IMR-90 (cell line): Measurements from ENCODE around the gene PCP4L1. TPM values are rescaled to one million over a fixed set of nuclear protein-coding genes. Genes with fewer than 3 reads are reported as not detected.

Source experiments
- ATAC-seq: fragments of 200-7000 bp; cut with Tn5 transposase; 2 replicates; pipeline ENCODE4 v1.9.1; 2020; ENCODE audit warnings: low read depth, mild to moderate bottlenecking, moderate library complexity
- BruUV-seq: library from RNA; stranded (reverse); fragments of 400-500 nt; replicated peaks from 2 replicates; lab custom pipeline; 2021; lab: Mats Ljungman, UMichigan
- CTCF ChIA-PET: fragments of 300-600 bp; formaldehyde crosslinking; extraction: SDS; loops from one replicate; lab custom pipeline; 2021; ENCODE audit warnings: antibody characterized with exemption; lab: Yijun Ruan, JAX
- POLR2A ChIA-PET: fragments of 300-600 bp; sonication (Branson Sonifier 250); formaldehyde crosslinking; loops from one replicate; lab custom pipeline; 2022; ENCODE audit warnings: antibody characterized with exemption; ENCODE audit not compliant: unreplicated experiment; lab: Charles Lee
- DNase-seq: peaks from one replicate; pipeline ENCODE4 v3.0.0; 2013
- H2AFZ ChIP-seq: replicated peaks from 2 replicates; pipeline ENCODE3; 2013; ENCODE audit warnings: low read length, mild to moderate bottlenecking; ENCODE audit not compliant: poor library complexity
- H2AK5ac ChIP-seq: 2 replicates; pipeline ENCODE4 v1.6.1; 2013; ENCODE audit warnings: low read depth, low read length, inconsistent platforms
- H2AK9ac ChIP-seq: replicated peaks from 2 replicates; pipeline ENCODE3; 2013; ENCODE audit warnings: mild to moderate bottlenecking, low read depth, low read length, moderate library complexity; ENCODE audit not compliant: poor library complexity
- H2BK120ac ChIP-seq: 2 replicates; pipeline ENCODE4 v1.6.1; 2013; ENCODE audit warnings: low read depth, low read length, inconsistent platforms
- H2BK15ac ChIP-seq: 3 replicates; pipeline ENCODE4 v1.6.1; 2013; ENCODE audit warnings: low read depth, low read length, inconsistent platforms
- H2BK20ac ChIP-seq: 2 replicates; pipeline ENCODE4 v1.6.1; 2013; ENCODE audit warnings: low read depth, mild to moderate bottlenecking, inconsistent platforms, low read length, moderate library complexity
- H2BK5ac ChIP-seq: 2 replicates; pipeline ENCODE4 v1.6.1; 2013; ENCODE audit warnings: mild to moderate bottlenecking, low read depth, low read length, inconsistent platforms; ENCODE audit not compliant: poor library complexity, severe bottlenecking
- H3K14ac ChIP-seq: replicated peaks from 2 replicates; pipeline ENCODE4 v1.6.1; 2013; ENCODE audit warnings: low read depth, low read length, inconsistent platforms
- H3K18ac ChIP-seq: 2 replicates; pipeline ENCODE4 v1.6.1; 2013; ENCODE audit warnings: low read depth, low read length, control low read depth
- H3K23ac ChIP-seq: 2 replicates; pipeline ENCODE4 v1.6.1; 2013; ENCODE audit warnings: low read depth, low read length, inconsistent platforms
- H3K27ac ChIP-seq: 2 replicates; pipeline ENCODE4 v1.5.1; 2013; ENCODE audit warnings: mild to moderate bottlenecking, control low read depth, low read length; ENCODE audit not compliant: insufficient read depth
- H3K27me3 ChIP-seq: 2 replicates; pipeline ENCODE4 v1.6.1; 2013; ENCODE audit warnings: low read length; ENCODE audit not compliant: control insufficient read depth, insufficient read depth
- H3K36me3 ChIP-seq: 2 replicates; pipeline ENCODE4 v1.6.1; 2013; ENCODE audit warnings: low read length, mixed read lengths; ENCODE audit not compliant: control insufficient read depth, insufficient read depth
- H3K4ac ChIP-seq: 2 replicates; pipeline ENCODE4 v1.6.1; 2013; ENCODE audit warnings: low read depth, low read length, inconsistent platforms
- H3K4me1 ChIP-seq: 2 replicates; pipeline ENCODE4 v1.6.1; 2013; ENCODE audit warnings: low read length, mixed read lengths; ENCODE audit not compliant: control insufficient read depth, insufficient read depth
- H3K4me2 ChIP-seq: 2 replicates; pipeline ENCODE4 v1.6.1; 2013; ENCODE audit warnings: low read depth, mild to moderate bottlenecking, control low read depth, low read length, moderate library complexity
- H3K4me3 ChIP-seq: 2 replicates; pipeline ENCODE4 v1.5.1; 2013; ENCODE audit warnings: low read depth, mild to moderate bottlenecking, control low read depth, low read length, moderate library complexity; ENCODE audit not compliant: insufficient read depth
- H3K56ac ChIP-seq: 2 replicates; pipeline ENCODE4 v1.6.1; 2013; ENCODE audit warnings: low read length, inconsistent platforms; ENCODE audit not compliant: insufficient read depth; ENCODE audit errors: extremely low read depth
- H3K79me1 ChIP-seq, 2 experiments: 2 replicates each; pipeline ENCODE4 v1.6.1; 2013; ENCODE audit warnings: low read length in 2 of 2, inconsistent platforms in 1 of 2, low read depth in 1 of 2
- H3K9ac ChIP-seq: 2 replicates; pipeline ENCODE4 v1.6.1; 2013; ENCODE audit warnings: low read depth, low read length, control low read depth
- H3K9me1 ChIP-seq: 2 replicates; pipeline ENCODE4 v1.6.1; 2013; ENCODE audit warnings: low read length, inconsistent platforms; ENCODE audit not compliant: insufficient read depth
- H3K9me3 ChIP-seq: 2 replicates; pipeline ENCODE4 v1.6.1; 2013; ENCODE audit warnings: low read length; ENCODE audit not compliant: control insufficient read depth, insufficient read depth
- H4K20me1 ChIP-seq: 2 replicates; pipeline ENCODE4 v1.6.1; 2013; ENCODE audit warnings: low read length, inconsistent platforms; ENCODE audit not compliant: insufficient read depth
- H4K5ac ChIP-seq: 2 replicates; pipeline ENCODE4 v1.6.1; 2013; ENCODE audit warnings: mild to moderate bottlenecking, low read depth, low read length, control low read depth
- H4K8ac ChIP-seq, 2 experiments: 2 replicates each; pipeline ENCODE4 v1.6.1; 2013; ENCODE audit warnings: low read depth in 2 of 2, low read length in 2 of 2, control low read depth in 1 of 2, inconsistent platforms in 1 of 2
- H4K91ac ChIP-seq: 2 replicates; pipeline ENCODE4 v1.6.1; 2013; ENCODE audit warnings: low read depth, low read length, inconsistent platforms; ENCODE audit not compliant: insufficient read depth
- BHLHE40 ChIP-seq: fragments of 150-350 bp; IDR thresholded peaks from 2 replicates; pipeline ENCODE4 v1.6.1; 2016; ENCODE audit warnings: mild to moderate bottlenecking, low read depth, low read length
- CEBPB ChIP-seq: IDR thresholded peaks from 2 replicates; pipeline ENCODE4 v1.6.1; 2012; ENCODE audit warnings: low read depth, low read length, improper control_type of control experiment
- CHD1 ChIP-seq: IDR thresholded peaks from 2 replicates; pipeline ENCODE4 v1.6.1; 2012; ENCODE audit warnings: low read depth, low read length, improper control_type of control experiment
- FOS ChIP-seq: fragments of 150-350 bp; IDR thresholded peaks from 2 replicates; pipeline ENCODE4 v1.6.1; 2016; ENCODE audit warnings: low read depth, low read length
- MAFK ChIP-seq: IDR thresholded peaks from 2 replicates; pipeline ENCODE4 v1.6.1; 2012; ENCODE audit warnings: low read depth, low read length, improper control_type of control experiment
- MAZ ChIP-seq: IDR thresholded peaks from 2 replicates; pipeline ENCODE4 v1.6.1; 2012; ENCODE audit warnings: low read depth, mild to moderate bottlenecking, low read length, improper control_type of control experiment, moderate library complexity, borderline replicate concordance
- NFE2L2 ChIP-seq: fragments of 150-350 bp; IDR thresholded peaks from 2 replicates; pipeline ENCODE4 v1.6.1; 2016; ENCODE audit warnings: low read depth, mild to moderate bottlenecking, low read length
- POLR2A ChIP-seq: IDR thresholded peaks from 2 replicates; pipeline ENCODE4 v1.6.1; 2012; ENCODE audit warnings: mild to moderate bottlenecking, low read depth, low read length
- RAD21 ChIP-seq: IDR thresholded peaks from 2 replicates; pipeline ENCODE4 v1.6.1; 2012; ENCODE audit warnings: low read length, improper control_type of control experiment
- SMC3 ChIP-seq: fragments of 150-350 bp; IDR thresholded peaks from 2 replicates; pipeline ENCODE4 v1.6.1; 2016; ENCODE audit warnings: low read depth, mild to moderate bottlenecking, antibody characterized with exemption, low read length, moderate library complexity
- WGBS, 2 experiments: methylation state at CpG; one replicate each; pipeline versions ENCODE4 v1.1.5 to v1.1.7; 2013; ENCODE audit warnings: missing lambda C conversion rate in 2 of 2; ENCODE audit not compliant: insufficient read length in 1 of 2; ENCODE audit errors: extremely low coverage in 2 of 2; 5-methylcytosine and 5-hydroxymethylcytosine counted together
- dilution Hi-C: fragments of 300-500 bp; cut with HindIII; formaldehyde crosslinking; loops from one replicate; pipeline ENCODE4 v1.14.3; 2018; ENCODE audit warnings: low sequenced_read_pairs; ENCODE audit not compliant: unreplicated experiment
- in situ Hi-C: fragments of 300-500 bp; cut with MboI; formaldehyde crosslinking; loops from 3 replicates; pipeline ENCODE4 v1.14.3; 2019; ENCODE audit warnings: low sequenced_read_pairs, inconsistent platforms, mixed read lengths
- intact Hi-C: fragments of 100-400 bp; cut with micrococcal nuclease; formaldehyde crosslinking; loops from 2 replicates; pipeline ENCODE4 v1.10.0; 2022
- polyA plus RNA-seq, 3 experiments: library from polyadenylated mRNA; depleted of rRNA; stranded (reverse); fragments of >200 nt; gene quantifications; 2 replicates each; pipeline ENCODE4 v1.2.3, GENCODE V29; 2012; ENCODE audit warnings: low replicate concordance in 1 of 3
- total RNA-seq: library from RNA; depleted of rRNA; stranded (reverse); fragments of >200 nt; gene quantifications from 2 replicates; pipeline ENCODE4 v1.2.3, GENCODE V29; 2012

PCP4L1 gene
- total and polyA plus RNA-seq, 2 of the 4 experiments (the other 2 are of a cell fraction): not detected

GRCh38 chr1:161229896-161230295, 28.6 kb upstream of the PCP4L1 start:
- Histone ChIP-seq H2BK5ac (no peak overlapping the region), H2BK20ac (no peak overlapping the region), H2AK5ac (no peak overlapping the region), H4K8ac (no peak overlapping the region), H4K5ac (no peak overlapping the region), H4K20me1 (no peaks in the 10 kb centered on the region), H4K91ac (no peak overlapping the region), H3K4me3 (no peak overlapping the region), H3K9ac (no peak overlapping the region), H3K79me1 (peaks cover 9 to 17% of the 10 kb centered on the region in 2 experiments; a peak in 3 of 4 replicates), H3K9me1 (peaks cover 8% of the 10 kb centered on the region; the same call in 1 of the 2 replicates), H2BK120ac (no peak overlapping the region), H3K27ac (no peak overlapping the region), H3K4ac (no peak overlapping the region), H3K56ac (no peak overlapping the region), H2BK15ac (no peak overlapping the region), H3K18ac (no peak overlapping the region), H3K4me2 (no peak overlapping the region), H2AFZ (no peak overlapping the region), H3K14ac (no peak overlapping the region), H3K9me3 (no peaks in the 10 kb centered on the region), H3K4me1 (peaks cover 9% of the 10 kb centered on the region; the same call in 1 of the 2 replicates), H3K36me3 (peaks cover 19% of the 10 kb centered on the region), H3K27me3 (no peaks in the 10 kb centered on the region), H3K23ac (no peak overlapping the region), H2AK9ac (no peak overlapping the region)
- in situ Hi-C loops (loop anchor here (5.0 kb wide), 2 partner anchors 62 to 152 kb away; no protein-coding TSS in a partner anchor), intact Hi-C loops (no loop called here), dilution Hi-C loops (no loop called here)
- TF ChIP-seq MAFK (no peak), POLR2A (no peak), RAD21 (no peak), CHD1 (no peak), BHLHE40 (no peak), FOS (no peak), CEBPB (no peak), SMC3 (no peak), NFE2L2 (no peak), MAZ (no peak)
- WGBS, 2 experiments: 100% methylated on average over 1 of the region's 3 CpGs; no CpG with 5 or more reads in 1 of the 2 experiments
- no peak for ATAC-seq
- POLR2A ChIA-PET: no interaction called here
- no TSS peak for BruUV-seq
- DNase-seq: no peak
- CTCF ChIA-PET: interaction anchor here (1.3 kb wide), 1 partner anchor 152 kb away, joined by 5 read pairs; no protein-coding TSS in a partner anchor
